ENCODE data around the gene CNTN4.

Gene CNTN4

GRCh38 chr3:2614578-2614977, 515.9 kb downstream of the CNTN4 start:
- DNase-seq = no peak

- DNase-seq = no peak
These were observed 516.4 kb downstream of the CNTN4 start for GRCh38 chr3:2615080-2615479.

- DNase-seq = no peak
These were observed 524.8 kb downstream of the CNTN4 start for GRCh38 chr3:2623436-2623835.

- no peak for DNase-seq
These were observed 529.5 kb downstream of the CNTN4 start for GRCh38 chr3:2628117-2628516.

- DNase-seq = no peak
These were observed 536.8 kb downstream of the CNTN4 start for GRCh38 chr3:2635511-2635910.

- no peak for DNase-seq
These were observed 544.9 kb downstream of the CNTN4 start for GRCh38 chr3:2643606-2644005.

GRCh38 chr3:2645001-2645400, 546.3 kb downstream of the CNTN4 start:
- DNase-seq = no peak

- DNase-seq = no peak
These were observed 552.1 kb downstream of the CNTN4 start for GRCh38 chr3:2650746-2651145.

GRCh38 chr3:2652386-2652785, 553.7 kb downstream of the CNTN4 start:
- no peak for DNase-seq

GRCh38 chr3:2653706-2654105, 555.0 kb downstream of the CNTN4 start:
- no peak for DNase-seq

GRCh38 chr3:2655229-2655701, 556.6 kb downstream of the CNTN4 start:
- DNase-seq = no peak

GRCh38 chr3:2656806-2657777, 558.4 kb downstream of the CNTN4 start:
- DNase-seq = no peak

- DNase-seq = no peak
These were observed 559.3 kb downstream of the CNTN4 start for GRCh38 chr3:2657971-2658370.

GRCh38 chr3:2659896-2660295, 561.2 kb downstream of the CNTN4 start:
- no peak for DNase-seq

- no peak for DNase-seq
These were observed 562.4 kb downstream of the CNTN4 start for GRCh38 chr3:2661078-2661477.

- no peak for DNase-seq
These were observed 578.8 kb downstream of the CNTN4 start for GRCh38 chr3:2677501-2677900.

GRCh38 chr3:2680236-2680635, 581.6 kb downstream of the CNTN4 start:
- DNase-seq = no peak

GRCh38 chr3:2684046-2684445, 585.4 kb downstream of the CNTN4 start:
- DNase-seq = no peak

- no peak for DNase-seq
These were observed 588.3 kb downstream of the CNTN4 start for GRCh38 chr3:2686816-2687502.

- DNase-seq = no peak
These were observed 598.9 kb downstream of the CNTN4 start for GRCh38 chr3:2697589-2697988.

- no peak for DNase-seq
These were observed 602.8 kb downstream of the CNTN4 start for GRCh38 chr3:2701471-2701870.

GRCh38 chr3:2706144-2706835, 607.6 kb downstream of the CNTN4 start:
- no peak for DNase-seq

- no peak for DNase-seq
These were observed 608.2 kb downstream of the CNTN4 start for GRCh38 chr3:2706836-2707210.
